NCI-H2196 treated with DMSO at 0.1 percent for 48 hours (cell line): ENCODE measurements around the gene ARHGDIG.
"Not testable (repeated sequence)": the region's sequence is repeated elsewhere in the genome, so short reads cannot be mapped to it uniquely, and the experiment has no call there.

Experiments
- DNase-seq: peaks from one replicate; lab custom pipeline; 2025; ENCODE audit not compliant: unreplicated experiment; lab: John Stamatoyannopoulos, UW

The ARHGDIG gene

DNA sequence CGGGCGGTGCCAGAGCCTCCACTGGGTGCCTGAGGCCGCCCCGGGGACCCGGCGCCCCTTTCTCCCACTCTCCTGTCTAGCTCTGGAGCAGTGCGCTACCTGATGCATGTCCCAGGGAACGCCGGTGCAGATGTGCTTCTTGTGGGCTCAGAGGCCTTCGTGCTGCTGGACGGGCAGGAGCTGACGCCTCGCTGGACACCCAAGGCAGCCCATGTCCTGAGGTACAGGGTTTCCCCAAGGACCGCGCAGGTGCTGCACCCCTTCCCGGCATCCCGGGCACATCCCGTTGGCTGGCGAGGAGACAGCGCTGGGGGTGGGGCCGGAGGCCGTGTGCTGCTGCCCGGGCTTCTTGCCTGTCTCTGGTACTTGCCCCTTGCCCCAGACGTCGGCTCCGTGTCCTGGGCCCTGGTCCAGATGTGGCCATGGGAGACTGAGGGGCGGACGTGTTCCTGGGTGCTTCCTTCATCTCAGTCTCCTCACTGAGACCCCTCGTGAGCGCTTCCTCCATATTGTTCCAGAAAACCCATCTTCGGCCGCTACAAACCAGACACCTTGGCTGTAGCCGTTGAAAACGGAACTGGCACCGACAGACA, 17.1 kb upstream of the ARHGDIG start:
- no peak for DNase-seq

- no peak for DNase-seq
Observed at GRCh38 chr16:263944-264343, 16.4 kb upstream of the ARHGDIG start.

GRCh38 chr16:264440-264951, 15.9 kb upstream of the ARHGDIG start:
- DNase-seq, result no peak

GRCh38 chr16:265002-265529, 15.3 kb upstream of the ARHGDIG start:
- DNase-seq, result no peak

DNA sequence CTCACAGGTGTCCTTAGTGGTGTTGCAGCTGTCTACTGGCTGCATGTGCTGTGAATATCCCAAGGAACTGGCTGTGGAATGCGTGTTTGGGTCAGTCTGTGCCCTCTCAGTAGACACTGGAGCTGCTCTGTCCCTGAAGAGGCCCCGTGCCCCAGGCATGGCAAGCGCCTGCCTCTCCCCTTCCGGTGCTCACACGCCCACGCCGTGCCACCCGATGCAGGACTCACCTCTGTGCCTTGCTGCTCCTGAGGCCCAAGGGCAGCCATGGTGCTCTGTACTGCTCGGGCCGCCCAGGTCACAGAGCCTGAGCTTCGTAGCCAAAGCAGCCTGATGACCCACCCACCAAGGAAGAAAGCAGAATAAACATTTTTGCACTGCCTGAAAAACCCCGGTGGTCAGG, 14.7 kb upstream of the ARHGDIG start:
- DNase-seq, result no peak

DNA sequence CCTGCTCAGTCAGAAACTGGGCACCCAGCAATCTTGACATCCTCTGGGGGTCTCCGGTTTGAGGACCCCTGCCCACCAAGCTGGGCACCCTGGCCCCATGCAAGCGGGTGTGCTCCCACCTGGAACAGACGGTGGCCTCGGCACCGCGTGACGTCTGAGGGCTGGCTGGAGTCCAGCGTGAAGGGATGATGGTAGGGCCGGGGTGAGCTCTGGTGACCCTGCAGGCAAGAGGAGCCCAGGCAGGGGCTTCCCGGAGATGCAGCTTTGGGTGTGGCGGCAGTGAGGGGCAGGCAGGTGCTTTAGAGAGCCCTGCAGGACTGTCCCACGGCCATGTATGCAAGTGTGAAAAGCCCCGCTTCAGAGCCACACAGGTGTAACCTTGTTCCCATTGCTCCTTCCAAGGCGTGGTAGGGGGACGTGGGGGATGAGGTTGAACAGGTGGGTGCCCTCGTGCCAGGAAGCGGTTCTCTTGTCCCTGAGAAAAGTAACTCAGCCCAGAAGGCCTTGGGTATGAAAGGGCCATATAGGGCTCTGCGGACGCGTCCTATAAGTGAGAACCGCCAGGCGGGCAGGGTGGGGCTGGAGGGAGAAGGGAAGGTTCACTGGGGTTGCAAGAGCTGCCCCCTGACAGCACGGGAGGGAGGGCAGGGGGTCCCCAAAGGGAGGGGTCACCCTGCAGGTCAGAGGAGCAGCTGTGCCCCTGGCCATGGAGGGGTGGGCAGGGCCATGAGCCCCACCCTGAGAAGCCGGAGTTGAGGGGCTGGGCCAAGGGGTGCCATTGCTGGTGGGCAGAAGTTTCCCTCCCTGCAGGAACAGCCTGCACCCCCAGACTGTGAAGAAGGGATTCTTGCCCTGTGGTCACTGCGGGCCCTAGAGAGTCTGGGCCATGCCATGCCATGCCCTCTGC, 13.9 kb upstream of the ARHGDIG start:
- no peak for DNase-seq

DNA sequence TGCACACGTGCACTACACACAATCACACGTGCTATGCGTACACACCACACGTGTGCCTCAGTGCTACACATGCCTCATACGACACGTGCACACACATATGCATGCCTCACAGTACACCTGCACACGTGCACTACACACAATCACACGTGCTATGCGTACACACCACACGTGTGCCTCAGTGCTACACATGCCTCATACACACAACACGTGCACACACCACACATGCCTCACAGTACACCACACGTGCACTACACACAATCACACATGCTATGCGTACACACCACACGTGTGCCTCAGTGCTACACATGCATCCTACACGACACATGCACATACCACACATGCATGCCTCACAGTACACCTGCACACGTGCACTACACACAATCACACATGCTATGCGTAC, 12.8 kb upstream of the ARHGDIG start:
- DNase-seq, result not testable (repeated sequence)

GRCh38 chr16:268141-269053, 12.0 kb upstream of the ARHGDIG start:
- no peak for DNase-seq

DNA sequence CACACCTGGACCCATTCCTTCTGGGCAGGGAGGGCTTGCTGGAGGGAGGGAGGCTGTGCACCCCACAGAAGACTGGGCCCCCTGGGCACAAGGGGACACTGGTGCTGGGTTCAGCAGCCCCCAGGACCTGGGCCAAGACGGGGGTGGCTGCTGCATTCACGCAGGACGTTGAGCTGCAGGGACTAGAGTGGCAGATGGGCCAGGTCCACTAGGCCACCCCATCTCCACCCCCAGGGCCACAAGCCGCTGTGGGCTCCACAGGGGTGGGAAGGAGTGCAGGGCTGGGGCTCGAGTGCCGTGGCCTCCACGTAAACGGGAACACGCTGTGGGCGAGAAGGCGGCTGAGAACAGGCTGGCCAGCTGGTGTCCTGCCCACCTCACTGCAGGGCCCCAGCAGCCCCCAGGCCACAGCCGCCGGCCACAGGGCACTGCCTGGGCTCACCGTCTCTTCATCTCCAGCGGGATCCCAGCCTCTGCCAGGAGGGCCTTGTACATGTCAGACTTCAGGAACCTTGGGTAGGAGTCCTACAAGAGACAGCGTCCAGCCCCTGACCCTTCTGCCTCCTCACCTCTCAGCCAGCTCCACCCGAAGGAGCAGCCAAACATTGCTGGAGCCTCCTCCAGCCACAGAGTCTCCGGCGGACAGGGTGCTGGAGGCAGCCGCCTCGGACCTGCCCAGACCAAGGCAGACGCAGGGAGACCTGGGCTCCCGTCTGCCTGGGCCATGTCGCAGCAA, 11.2 kb upstream of the ARHGDIG start:
- DNase-seq, result no peak

DNA sequence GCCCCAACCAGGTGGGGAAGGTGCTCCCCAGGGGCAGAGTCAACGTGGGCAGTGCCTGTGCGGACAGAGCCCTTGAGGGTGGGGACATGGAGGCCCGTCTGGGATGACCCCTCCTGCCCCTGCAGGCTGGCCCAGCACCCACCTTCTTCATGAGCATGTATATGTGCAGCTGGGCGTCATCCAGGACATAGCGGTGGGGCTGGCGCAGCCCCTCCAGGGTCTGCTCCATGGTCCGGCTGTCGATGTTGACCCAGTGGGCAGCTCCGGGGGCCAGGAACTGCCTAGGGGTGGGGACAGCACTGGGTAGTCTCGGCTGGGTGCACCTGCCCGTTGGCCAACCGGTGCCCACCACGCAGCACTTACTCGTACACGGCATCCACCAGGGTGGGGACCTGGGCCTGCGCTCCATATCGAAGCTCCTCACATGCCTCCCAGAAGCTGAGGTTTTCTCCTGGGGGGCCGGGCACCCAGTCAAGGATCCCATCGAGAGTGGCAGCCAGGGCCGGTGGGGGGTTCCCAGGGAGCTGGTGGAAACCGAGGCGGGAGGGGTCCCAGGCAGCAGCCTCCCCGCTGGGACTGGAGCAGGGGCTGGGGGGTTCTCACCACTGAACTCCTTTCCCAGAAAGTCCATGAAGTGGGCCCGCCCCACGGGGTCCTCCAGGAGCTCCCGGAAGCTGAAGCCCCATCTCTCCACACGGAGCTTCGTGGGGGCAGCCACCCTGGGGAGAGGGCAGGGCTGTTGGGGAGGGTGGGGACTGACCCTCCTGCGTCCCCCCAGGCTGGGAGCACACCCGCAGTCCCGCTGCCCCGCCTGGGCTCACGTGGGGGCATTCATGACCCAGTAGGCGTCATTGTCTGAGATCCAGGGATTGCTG, 9.8 kb upstream of the ARHGDIG start:
- DNase-seq, result no peak

DNA sequence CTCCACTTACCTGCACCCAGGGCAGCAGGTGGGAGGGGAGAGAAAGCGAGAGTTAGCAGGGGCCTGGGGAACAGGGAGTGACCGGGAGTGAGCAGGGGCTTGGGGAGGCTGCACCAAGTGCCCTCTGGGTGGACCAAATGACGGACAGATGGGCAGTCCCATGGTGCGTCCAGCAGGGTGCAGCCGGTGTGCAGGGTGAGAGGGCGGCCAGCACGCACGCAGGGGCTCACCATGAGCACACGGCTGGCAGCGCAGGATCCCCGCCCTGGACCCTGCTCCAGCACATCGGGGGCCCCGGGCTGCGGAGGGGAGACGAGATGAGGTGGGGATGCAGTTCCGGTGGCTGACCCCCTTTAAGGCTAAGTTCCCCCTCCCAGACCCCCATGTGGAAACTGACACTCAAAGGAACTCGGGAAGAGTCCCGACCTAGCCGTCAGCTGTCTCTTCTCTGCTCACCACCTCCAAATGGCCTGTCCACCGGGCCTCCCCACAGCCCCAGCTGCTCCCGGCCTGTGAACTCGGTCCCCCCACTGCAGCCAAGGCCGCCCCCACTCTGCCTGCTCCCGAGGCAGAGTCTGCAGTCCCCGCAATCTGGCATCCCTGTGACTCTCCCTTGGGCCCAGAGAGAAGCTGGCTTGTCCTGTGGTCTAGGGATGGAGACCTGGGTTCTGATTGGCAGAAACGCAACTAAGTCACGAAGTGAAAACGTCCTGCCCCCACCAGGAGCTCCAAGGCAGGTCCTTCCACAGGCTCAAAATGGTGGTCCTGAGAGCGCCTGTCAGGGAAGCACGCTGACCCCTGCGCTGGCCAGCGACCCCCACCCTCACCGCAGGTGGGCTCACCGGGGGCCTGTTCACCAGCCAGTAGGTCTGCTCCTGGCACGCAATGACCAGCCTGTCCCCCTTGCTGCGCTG, 7.5 kb upstream of the ARHGDIG start:
- no peak for DNase-seq

DNA sequence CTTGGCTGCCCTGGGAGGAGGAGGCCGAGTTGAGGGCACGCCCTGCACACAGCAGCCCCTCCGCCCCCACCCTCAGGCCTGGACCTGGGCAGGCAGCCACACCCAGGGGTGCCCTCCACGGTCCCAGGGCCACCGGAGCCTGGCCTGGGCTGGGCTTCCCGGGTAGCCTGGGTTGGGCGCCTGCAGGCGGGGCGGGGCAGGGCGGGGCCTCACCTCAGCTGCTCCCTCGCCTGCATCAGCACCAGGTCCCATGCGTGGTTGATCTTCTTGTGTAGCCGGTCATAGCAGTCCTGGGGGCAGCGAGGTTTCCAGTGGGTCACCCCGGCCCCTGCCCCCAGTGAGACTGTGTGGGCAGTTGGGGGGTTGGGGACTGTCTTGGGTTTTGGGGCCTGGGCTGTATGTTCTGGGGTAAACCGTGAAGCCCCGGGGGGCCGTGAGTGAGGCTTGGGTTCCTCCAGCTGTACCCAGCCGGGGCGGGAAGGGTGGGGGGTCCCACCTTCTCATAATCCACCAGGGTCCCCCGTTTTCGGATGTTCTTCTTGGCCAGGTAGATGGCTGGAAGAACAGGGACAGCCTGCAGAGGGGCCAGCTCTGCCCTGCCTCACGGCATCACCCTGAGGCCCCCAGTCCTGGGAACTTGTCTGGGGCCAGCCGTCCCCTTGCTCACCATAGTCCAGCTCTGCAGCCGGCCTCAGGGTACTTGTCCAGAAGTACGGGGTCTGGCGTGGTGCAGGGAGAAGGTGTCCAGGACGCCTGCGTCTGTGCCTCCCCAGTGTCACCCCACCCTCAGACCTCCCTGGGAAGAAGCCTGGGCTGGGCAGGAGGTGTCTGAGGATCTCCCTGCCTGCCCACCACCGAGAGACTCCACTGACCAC, 6.6 kb upstream of the ARHGDIG start:
- no peak for DNase-seq

- DNase-seq, result no peak
Observed at GRCh38 chr16:275041-275641, 5.2 kb upstream of the ARHGDIG start.

DNA sequence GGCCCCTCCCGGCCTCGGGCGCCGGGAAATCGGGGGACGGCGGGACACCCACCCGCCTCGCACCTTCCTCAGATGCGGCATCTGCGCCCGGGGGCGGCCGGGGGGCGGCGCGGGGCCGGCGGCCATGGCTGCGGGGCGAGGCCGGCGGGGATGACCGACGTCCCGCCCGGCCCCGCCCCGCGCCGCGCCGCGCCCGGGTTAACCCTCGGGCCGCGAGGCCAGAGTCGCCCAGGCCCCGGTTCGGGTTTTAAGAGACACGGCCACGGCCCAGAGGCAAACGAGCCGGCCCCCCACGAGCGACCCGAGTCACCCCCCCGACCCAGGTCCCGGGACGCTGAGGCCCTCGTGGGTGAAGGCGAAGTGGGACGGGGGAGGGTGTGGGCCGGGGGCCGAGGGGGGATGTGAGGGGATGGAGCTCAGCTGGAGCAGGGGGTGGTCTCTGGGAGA, 4.6 kb upstream of the ARHGDIG start, which contains the start of gene RGS11:
TSS of gene RGS11 (minus strand) at position 159 of the 447 bp plus-strand sequence. CDS start at position 126, 33 bp downstream.
- no peak for DNase-seq

DNA sequence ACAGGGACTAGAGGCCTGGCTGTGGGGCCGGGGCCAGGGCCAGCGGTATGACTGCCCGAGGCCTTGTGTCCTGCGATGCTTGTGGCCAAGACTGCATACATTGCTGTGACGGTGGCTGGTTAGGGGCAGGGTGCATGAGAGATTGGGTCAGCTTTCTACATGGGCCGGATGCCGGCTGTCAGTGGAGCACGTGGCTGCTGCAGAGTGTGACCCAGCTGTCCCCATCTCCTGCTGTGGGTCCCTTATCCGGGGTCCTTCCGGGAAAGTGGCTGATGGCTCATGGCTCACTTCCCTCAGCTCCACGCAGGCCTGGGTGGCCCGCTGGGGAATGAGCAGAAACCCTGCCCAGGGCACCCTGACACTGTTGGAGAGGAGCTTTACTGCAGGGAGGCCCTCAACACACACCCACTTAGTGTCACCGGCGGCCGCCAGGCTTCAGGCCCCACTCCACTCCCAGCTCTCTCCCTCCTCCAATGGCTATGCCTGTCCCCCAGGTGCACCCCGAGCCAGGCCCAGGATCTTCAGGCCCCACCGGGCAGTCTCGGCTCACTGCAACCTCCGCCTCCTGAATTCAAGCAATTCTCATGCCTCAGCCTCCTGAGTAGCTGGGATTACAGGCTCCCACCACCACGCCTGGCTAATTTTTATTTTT, 3.8 kb upstream of the ARHGDIG start:
- no peak for DNase-seq

GRCh38 chr16:278863-279366, 1.5 kb upstream of the ARHGDIG start:
- DNase-seq, result peak; percentile 90
